HepG2 (cell line): ENCODE measurements around the gene FBXO24. TPM values are rescaled to one million over a fixed set of nuclear protein-coding genes. Genes with fewer than 3 reads are reported as not detected.

Experiments used
- CCAR2 ChIP-seq: fragments of 200-400 bp; formaldehyde crosslinking; optimal IDR thresholded peaks from 2 replicates; pipeline ENCODE3; 2018; ENCODE audit warnings: low read depth, mild to moderate bottlenecking, low read length, moderate library complexity
- GTF3A ChIP-seq: sonication (generic); formaldehyde crosslinking; conservative IDR thresholded peaks from 2 replicates; pipeline ENCODE4 v1.4.0; 2020; ENCODE audit warnings: mild to moderate bottlenecking, missing genetic modification reagents
- HCFC1 ChIP-seq: fragments of 150-350 bp; IDR thresholded peaks from 2 replicates; pipeline ENCODE4 v1.6.1; 2014; ENCODE audit warnings: low read depth, low read length
- IRX3 ChIP-seq: sonication (generic); formaldehyde crosslinking; IDR thresholded peaks from 2 replicates; pipeline ENCODE4 v1.8.1; 2023; ENCODE audit warnings: mild to moderate bottlenecking, low read depth, missing genetic modification reagents, borderline replicate concordance
- PAF1 ChIP-seq: IDR thresholded peaks from 2 replicates; pipeline ENCODE4 v1.6.1; 2016; ENCODE audit warnings: missing genetic modification reagents, missing compliant biosample characterization
- PHB2 ChIP-seq: fragments of 450-650 bp; IDR thresholded peaks from 2 replicates; pipeline ENCODE4 v1.6.1; 2018; ENCODE audit not compliant: partially characterized antibody
- PHF8 ChIP-seq: sonication (generic); formaldehyde crosslinking; IDR thresholded peaks from 2 replicates; pipeline ENCODE4 v1.5.0; 2020; ENCODE audit warnings: missing genetic modification reagents
- SATB2 ChIP-seq: sonication (generic); formaldehyde crosslinking; IDR thresholded peaks from 2 replicates; pipeline ENCODE4 v1.5.0; 2020; ENCODE audit warnings: missing genetic modification reagents
- SNAPC2 ChIP-seq: sonication (generic); formaldehyde crosslinking; IDR thresholded peaks from 2 replicates; pipeline ENCODE4 v1.8.1; 2022; ENCODE audit warnings: mild to moderate bottlenecking, missing genetic modification reagents
- SP4 ChIP-seq: sonication (generic); formaldehyde crosslinking; IDR thresholded peaks from 2 replicates; pipeline ENCODE4 v1.8.1; 2023; ENCODE audit warnings: mild to moderate bottlenecking, missing genetic modification reagents
- SP5 ChIP-seq: IDR thresholded peaks from 2 replicates; pipeline ENCODE4 v1.6.1; 2016; ENCODE audit warnings: low read depth, borderline replicate concordance
- TFDP1 ChIP-seq: IDR thresholded peaks from 2 replicates; pipeline ENCODE4 v1.6.1; 2016; ENCODE audit warnings: missing compliant biosample characterization, missing genetic modification reagents, borderline replicate concordance
- TGIF2 ChIP-seq: IDR thresholded peaks from 2 replicates; pipeline ENCODE4 v1.6.1; 2016; ENCODE audit warnings: control low read depth, missing compliant biosample characterization
- ZBTB21 ChIP-seq: sonication (generic); formaldehyde crosslinking; IDR thresholded peaks from 2 replicates; pipeline ENCODE4 v1.4.0; 2020; ENCODE audit warnings: missing genetic modification reagents
- ZNF281 ChIP-seq: sonication (generic); formaldehyde crosslinking; IDR thresholded peaks from 2 replicates; pipeline ENCODE4 v1.4.0; 2020; ENCODE audit warnings: missing genetic modification reagents, borderline replicate concordance
- ZNF644 ChIP-seq: IDR thresholded peaks from 2 replicates; pipeline ENCODE4 v1.6.1; 2016; ENCODE audit warnings: low read depth
- ZNF770 ChIP-seq: sonication (generic); formaldehyde crosslinking; IDR thresholded peaks from 2 replicates; pipeline ENCODE4 v1.5.0; 2020; ENCODE audit warnings: mild to moderate bottlenecking, missing genetic modification reagents
- ZNF878 ChIP-seq: sonication (generic); formaldehyde crosslinking; IDR thresholded peaks from 2 replicates; pipeline ENCODE4 v1.8.1; 2023; ENCODE audit warnings: mild to moderate bottlenecking, missing genetic modification reagents, moderate library complexity
- ZXDC ChIP-seq: sonication (generic); formaldehyde crosslinking; IDR thresholded peaks from 2 replicates; pipeline ENCODE4 v1.5.0; 2020; ENCODE audit warnings: mild to moderate bottlenecking, missing genetic modification reagents
- polyA plus RNA-seq, 8 experiments: library from polyadenylated mRNA; depleted of rRNA in 3 of 8; stranded (reverse) in 7 of 8; unstranded in 1 of 8; fragments of >200 nt; fragmentation: Illumina TruSeq in 4 of 8; extraction: Trizol in 4 of 8; gene quantifications; 2 replicates each; pipeline versions ENCODE4 v1.2.1 to v1.2.3, GENCODE V29; 2011 to 2016; ENCODE audit warnings: low read depth in 4 of 8, missing spikeins in 1 of 8, mixed read lengths in 1 of 8; ENCODE audit not compliant: insufficient read depth in 1 of 8
- total RNA-seq, 5 experiments: library from RNA; depleted of rRNA; stranded (reverse); fragments of >200 nt; fragmentation: Illumina TruSeq; extraction: Trizol; gene quantifications; 2 replicates each; pipeline ENCODE4 v1.2.3, GENCODE V29; 2016; ENCODE audit warnings: low read depth in 1 of 5
- TF ChIP-seq, protein P1 (sequence below): sonication (generic); formaldehyde crosslinking; IDR thresholded peaks from 2 replicates; pipeline ENCODE4 v1.5.1; 2020; ENCODE audit warnings: missing genetic modification reagents, mild to moderate bottlenecking, borderline replicate concordance

FBXO24 gene
- total and polyA plus RNA-seq, 2 of the 13 experiments (the other 11 are each of a cell fraction or from before 2014, with no cell fraction given): 0.20 to 0.55 TPM

- TF ChIP-seq, protein P1, sequence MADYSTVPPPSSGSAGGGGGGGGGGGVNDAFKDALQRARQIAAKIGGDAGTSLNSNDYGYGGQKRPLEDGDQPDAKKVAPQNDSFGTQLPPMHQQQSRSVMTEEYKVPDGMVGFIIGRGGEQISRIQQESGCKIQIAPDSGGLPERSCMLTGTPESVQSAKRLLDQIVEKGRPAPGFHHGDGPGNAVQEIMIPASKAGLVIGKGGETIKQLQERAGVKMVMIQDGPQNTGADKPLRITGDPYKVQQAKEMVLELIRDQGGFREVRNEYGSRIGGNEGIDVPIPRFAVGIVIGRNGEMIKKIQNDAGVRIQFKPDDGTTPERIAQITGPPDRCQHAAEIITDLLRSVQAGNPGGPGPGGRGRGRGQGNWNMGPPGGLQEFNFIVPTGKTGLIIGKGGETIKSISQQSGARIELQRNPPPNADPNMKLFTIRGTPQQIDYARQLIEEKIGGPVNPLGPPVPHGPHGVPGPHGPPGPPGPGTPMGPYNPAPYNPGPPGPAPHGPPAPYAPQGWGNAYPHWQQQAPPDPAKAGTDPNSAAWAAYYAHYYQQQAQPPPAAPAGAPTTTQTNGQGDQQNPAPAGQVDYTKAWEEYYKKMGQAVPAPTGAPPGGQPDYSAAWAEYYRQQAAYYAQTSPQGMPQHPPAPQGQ: no peak
- TF ChIP-seq SP4 (no peak), PHB2 (no peak), HCFC1 (no peak), ZNF770 (CRISPR knock-in tag) (no peak), ZNF281 (no peak; the same call in 1 of the 2 replicates), TFDP1 (CRISPR knock-in tag) (no peak), PAF1 (CRISPR knock-in tag) (no peak), TGIF2 (CRISPR knock-in tag) (no peak; the same call in 1 of the 2 replicates), CCAR2 (no peak), SATB2 (no peak), ZXDC (no peak), GTF3A (CRISPR knock-in tag) (no peak), IRX3 (CRISPR knock-in tag) (no peak), ZNF878 (CRISPR knock-in tag) (peak; percentile 77; the same call in 1 of the 2 replicates), PHF8 (CRISPR knock-in tag) (no peak), SNAPC2 (CRISPR knock-in tag) (peak; percentile 23; the same call in 1 of the 2 replicates), SP5 (CRISPR knock-in tag) (peak; percentile 26; the same call in 1 of the 2 replicates), ZNF644 (0 out of 2 replicates have a peak, but pooled peaks have one; percentile 10), ZBTB21 (CRISPR knock-in tag) (0 out of 2 replicates have a peak, but pooled peaks have one; percentile 10)
Observed at GRCh38 chr7:100540073-100540723, 45.9 kb upstream of the FBXO24 start (continued).
